HepG2 (cell line): Measurements from ENCODE around the gene CDYL. TPM values are rescaled to one million over a fixed set of nuclear protein-coding genes. Genes with fewer than 3 reads are reported as not detected.

Experiments
- ATAC-seq: fragments of 200-7000 bp; cut with Tn5 transposase; 3 replicates; pipeline ENCODE4 v1.9.1; 2020; ENCODE audit warnings: mild to moderate bottlenecking, moderate library complexity
- BruUV-seq: library from RNA; stranded (reverse); fragments of 400-500 nt; replicated peaks from 2 replicates; lab custom pipeline; 2021; lab: Mats Ljungman, UMichigan
- CTCF ChIA-PET: fragments of 300-600 bp; formaldehyde crosslinking; extraction: SDS; loops from one replicate; lab custom pipeline; 2021; ENCODE audit warnings: low total read pairs, inconsistent platforms, low intra/inter-chr PET ratio; lab: Yijun Ruan, JAX
- POLR2A ChIA-PET: fragments of 350-600 bp; sonication (Branson Sonifier 250); formaldehyde crosslinking; loops from one replicate; lab custom pipeline; 2020; ENCODE audit warnings: antibody characterized with exemption, inconsistent platforms; lab: Yijun Ruan, JAX
- DNase-seq: peaks from one replicate; pipeline ENCODE4 v3.0.0-alpha.2; 2015; ENCODE audit warnings: low spot score
- FAIRE-seq: peaks from 3 replicates; lab custom pipeline; 2011; peaks lifted over from hg19 to GRCh38; lab: Jason Lieb, UNC
- H2AFZ ChIP-seq: one replicate; pipeline ENCODE4 v1.6.1; 2011; ENCODE audit warnings: low read length, inconsistent platforms
- H3K27ac ChIP-seq: fragments of 300-600 bp; 3 replicates; pipeline ENCODE4 v1.8.0; 2011; ENCODE audit warnings: mixed run types, mild to moderate bottlenecking, mixed read lengths, low read length, inconsistent platforms; ENCODE audit not compliant: insufficient read depth; ENCODE audit errors: extremely low read length
- H3K27me3 ChIP-seq, 2 experiments: fragments of 200-600 bp in 1 of 2; 2 replicates in 1 of 2; 3 replicates in 1 of 2; pipeline versions ENCODE4 v1.6.0 to v1.8.0; 2011; ENCODE audit warnings: low read length in 2 of 2, mild to moderate bottlenecking in 2 of 2, moderate library complexity in 2 of 2, inconsistent platforms in 1 of 2; ENCODE audit not compliant: insufficient read depth in 2 of 2, control insufficient read depth in 1 of 2
- H3K36me3 ChIP-seq, 2 experiments: fragments of 200-600 bp in 1 of 2; replicated peaks in 1 of 2; 2 replicates in 1 of 2; 3 replicates in 1 of 2; pipeline versions ENCODE4 v1.5.1 to v1.8.0; 2011; ENCODE audit warnings: low read length in 2 of 2, inconsistent platforms in 1 of 2; ENCODE audit not compliant: insufficient read depth in 2 of 2, control insufficient read depth in 1 of 2
- H3K4me1 ChIP-seq: 2 replicates; pipeline ENCODE4 v1.5.1; 2012; ENCODE audit warnings: low read length, inconsistent platforms; ENCODE audit not compliant: insufficient read depth
- H3K4me2 ChIP-seq: 2 replicates; pipeline ENCODE4 v1.6.0; 2011; ENCODE audit warnings: low read depth, low read length, inconsistent platforms
- H3K4me3 ChIP-seq, 3 experiments: fragments of 200-600 bp in 1 of 3; sonication (generic), shearing (Covaris generic) in 1 of 3; replicated peaks in 1 of 3; 2 replicates each; pipeline ENCODE4 v1.5.1; 2011 to 2016; ENCODE audit warnings: low read length in 3 of 3, inconsistent platforms in 2 of 3, low read depth in 2 of 3, mild to moderate bottlenecking in 2 of 3, control low read depth in 1 of 3, mixed read lengths in 1 of 3; ENCODE audit not compliant: insufficient read depth in 1 of 3
- H3K79me2 ChIP-seq: one replicate; pipeline ENCODE4 v1.6.1; 2011; ENCODE audit warnings: low read length, inconsistent platforms; ENCODE audit not compliant: insufficient read depth
- H3K9ac ChIP-seq: 2 replicates; pipeline ENCODE4 v1.6.0; 2011; ENCODE audit warnings: mild to moderate bottlenecking, low read depth, low read length, inconsistent platforms; ENCODE audit not compliant: insufficient read depth
- H3K9me3 ChIP-seq: 2 replicates; pipeline ENCODE4 v1.5.1; 2012; ENCODE audit warnings: mild to moderate bottlenecking, low read length
- H4K20me1 ChIP-seq: 2 replicates; pipeline ENCODE4 v1.6.0; 2011; ENCODE audit warnings: inconsistent platforms, mild to moderate bottlenecking, low read length, moderate library complexity; ENCODE audit not compliant: insufficient read depth
- CTCF ChIP-seq: sonication (generic); formaldehyde crosslinking; IDR thresholded peaks from 2 replicates; pipeline ENCODE4 v1.5.0; 2020; ENCODE audit warnings: mild to moderate bottlenecking, missing genetic modification reagents, moderate library complexity
- FOXP1 ChIP-seq, 2 experiments: fragments of 450-650 bp in 1 of 2; IDR thresholded peaks; 2 replicates each; pipeline ENCODE4 v1.6.1; 2017 to 2018; ENCODE audit warnings: antibody characterized with exemption in 1 of 2
- HDAC1 ChIP-seq: sonication (generic); formaldehyde crosslinking; IDR thresholded peaks from 2 replicates; pipeline ENCODE4 v1.5.1; 2020; ENCODE audit warnings: mild to moderate bottlenecking, missing genetic modification reagents
- HMG20A ChIP-seq: IDR thresholded peaks from 2 replicates; pipeline ENCODE4 v1.6.1; 2016; ENCODE audit warnings: borderline replicate concordance
- HNRNPL ChIP-seq: fragments of 200-400 bp; formaldehyde crosslinking; IDR thresholded peaks from 2 replicates; pipeline ENCODE4 v1.6.1; 2017; ENCODE audit warnings: mild to moderate bottlenecking, low read depth, low read length
- MAFK ChIP-seq, 2 experiments: IDR thresholded peaks in 1 of 2; conservative IDR thresholded peaks in 1 of 2; 2 replicates each; pipeline ENCODE4 v1.6.1; 2011; ENCODE audit warnings: improper control_type of control experiment in 2 of 2, low read length in 2 of 2
- MXD4 ChIP-seq: IDR thresholded peaks from 2 replicates; pipeline ENCODE4 v1.6.1; 2016; ENCODE audit warnings: mild to moderate bottlenecking, missing biosample characterization, missing genetic modification reagents
- NR2C2 ChIP-seq: sonication (generic); formaldehyde crosslinking; IDR thresholded peaks from 2 replicates; pipeline ENCODE4 v1.4.0; 2020; ENCODE audit warnings: missing genetic modification reagents, mild to moderate bottlenecking, moderate library complexity, borderline replicate concordance
- PREB ChIP-seq: sonication (generic); formaldehyde crosslinking; IDR thresholded peaks from 2 replicates; pipeline ENCODE4 v1.4.0; 2020; ENCODE audit warnings: missing genetic modification reagents
- RAD21 ChIP-seq: fragments of 450-650 bp; formaldehyde crosslinking; IDR thresholded peaks from 2 replicates; pipeline ENCODE4 v1.5.0; 2020; ENCODE audit warnings: mild to moderate bottlenecking
- SKI ChIP-seq: fragments of 450-650 bp; IDR thresholded peaks from one replicate; pipeline ENCODE4 v1.6.1; 2018; ENCODE audit warnings: mild to moderate bottlenecking; ENCODE audit not compliant: partially characterized antibody
- SNRNP70 ChIP-seq: fragments of 200-400 bp; formaldehyde crosslinking; IDR thresholded peaks from 2 replicates; pipeline ENCODE4 v1.6.1; 2017; ENCODE audit warnings: mild to moderate bottlenecking, low read depth, low read length, moderate library complexity
- THAP7 ChIP-seq: sonication (generic); formaldehyde crosslinking; IDR thresholded peaks from 2 replicates; pipeline ENCODE4 v1.8.1; 2023; ENCODE audit warnings: mild to moderate bottlenecking, missing genetic modification reagents
- ZBTB46 ChIP-seq: sonication (generic); formaldehyde crosslinking; IDR thresholded peaks from 2 replicates; pipeline ENCODE4 v1.4.0; 2020; ENCODE audit warnings: mild to moderate bottlenecking, missing genetic modification reagents, borderline replicate concordance
- ZNF180 ChIP-seq: sonication (generic); formaldehyde crosslinking; IDR thresholded peaks from 2 replicates; pipeline ENCODE4 v1.4.0; 2020; ENCODE audit warnings: low read depth, missing genetic modification reagents, borderline replicate concordance
- ZNF367 ChIP-seq: sonication (generic); formaldehyde crosslinking; IDR thresholded peaks from 2 replicates; pipeline ENCODE4 v1.4.0; 2020; ENCODE audit warnings: missing genetic modification reagents, borderline replicate concordance
- ZNF510 ChIP-seq: sonication (generic); formaldehyde crosslinking; IDR thresholded peaks from 2 replicates; pipeline ENCODE4 v1.4.0; 2020; ENCODE audit warnings: low read depth, mild to moderate bottlenecking, missing genetic modification reagents
- ZNF557 ChIP-seq: sonication (generic); formaldehyde crosslinking; IDR thresholded peaks from 2 replicates; pipeline ENCODE4 v1.4.0; 2020; ENCODE audit warnings: missing genetic modification reagents
- ZNF597 ChIP-seq: sonication (generic); formaldehyde crosslinking; IDR thresholded peaks from 2 replicates; pipeline ENCODE4 v1.5.0; 2020; ENCODE audit warnings: missing genetic modification reagents
- ZNF780A ChIP-seq: sonication (generic); formaldehyde crosslinking; IDR thresholded peaks from 2 replicates; pipeline ENCODE4 v1.8.0; 2022; ENCODE audit warnings: mild to moderate bottlenecking, missing genetic modification reagents, moderate library complexity
- WGBS: methylation state at CpG from one replicate; pipeline ENCODE4 v1.1.6; 2017; ENCODE audit warnings: low lambda C conversion rate; 5-methylcytosine and 5-hydroxymethylcytosine counted together
- in situ Hi-C: cut with HindIII; loops from 2 replicates; pipeline ENCODE4 v1.10.0; 2017; ENCODE audit warnings: low pct_unique_long_range_greater_than_20kb; ENCODE audit not compliant: extremely low pct_ligation_motif_present
- intact Hi-C: fragments of 100-400 bp; cut with micrococcal nuclease; formaldehyde crosslinking; loops from one replicate; pipeline ENCODE4 v1.10.0; 2022; ENCODE audit not compliant: unreplicated experiment
- polyA plus RNA-seq, 8 experiments: library from polyadenylated mRNA; depleted of rRNA in 3 of 8; stranded (reverse) in 7 of 8; unstranded in 1 of 8; fragments of >200 nt; fragmentation: Illumina TruSeq in 4 of 8; extraction: Trizol in 4 of 8; gene quantifications; 2 replicates each; pipeline versions ENCODE4 v1.2.1 to v1.2.3, GENCODE V29; 2011 to 2016; ENCODE audit warnings: low read depth in 4 of 8, missing spikeins in 1 of 8, mixed read lengths in 1 of 8; ENCODE audit not compliant: insufficient read depth in 1 of 8
- total RNA-seq, 5 experiments: library from RNA; depleted of rRNA; stranded (reverse); fragments of >200 nt; fragmentation: Illumina TruSeq; extraction: Trizol; gene quantifications; 2 replicates each; pipeline ENCODE4 v1.2.3, GENCODE V29; 2016; ENCODE audit warnings: low read depth in 1 of 5

The CDYL gene
- total and polyA plus RNA-seq, 2 of the 13 experiments (the other 11 are each of a cell fraction or from before 2014, with no cell fraction given) = 22.8 to 105 TPM

GRCh38 chr6:4936681-4937041 is 160.5 kb downstream of the CDYL start:
- peak; percentile 70; the same call in 2 of the 3 replicates for ATAC-seq
- TF ChIP-seq ZNF367 (CRISPR knock-in tag) = no peak
- TF ChIP-seq CTCF (CRISPR knock-in tag) = peak; percentile 70
- TF ChIP-seq ZNF557 = no peak
- TF ChIP-seq THAP7 (CRISPR knock-in tag) = no peak
- no peak for TF ChIP-seq HNRNPL
- TF ChIP-seq ZNF780A (CRISPR knock-in tag) = no peak
- no peak for TF ChIP-seq MAFK (conservative IDR thresholded peaks at IDR 0.05 in 1 of 2, IDR thresholded peaks at IDR 0.05 in 1 of 2; ENCODE audit: low read length in 2 of 2)
- TF ChIP-seq SNRNP70 = no peak
- TF ChIP-seq ZNF510 (CRISPR knock-in tag) = no peak
- no peak for TF ChIP-seq HDAC1 (CRISPR knock-in tag)
- no peak for TF ChIP-seq FOXP1 (IDR thresholded peaks at IDR 0.05)
- TF ChIP-seq FOXP1 (CRISPR knock-in tag; IDR thresholded peaks at IDR 0.05) = no peak
- no peak for TF ChIP-seq SKI
- no peak for TF ChIP-seq ZNF597 (CRISPR knock-in tag)
- TF ChIP-seq RAD21 (CRISPR knock-in tag) = peak; percentile 65; the same call in 1 of the 2 replicates
- TF ChIP-seq PREB = no peak
- TF ChIP-seq ZNF180 = no peak
- no peak for TF ChIP-seq HMG20A (CRISPR knock-in tag)
- no peak for TF ChIP-seq ZBTB46
- no peak for TF ChIP-seq NR2C2
- TF ChIP-seq MXD4 (CRISPR knock-in tag) = no peak

More at GRCh38 chr6:4936681-4937041, 160.5 kb downstream of the CDYL start:
- Histone ChIP-seq H3K27ac (no peak overlapping the region), H3K4me1 (peaks cover 23% of the 10 kb centered on the region), H3K36me3 (peaks cover 3 to 11% of the 10 kb centered on the region in 2 experiments; a peak in 3 of 5 replicates), H3K27me3 (no peaks in the 10 kb centered on the region), H3K9ac (no peak overlapping the region), H3K9me3 (no peaks in the 10 kb centered on the region), H3K79me2 (peaks cover 4% of the 10 kb centered on the region), H4K20me1 (no peaks in the 10 kb centered on the region), H3K4me2 (no peak overlapping the region), H2AFZ (no peak overlapping the region), H3K4me3 (no peak overlapping the region)
- intact Hi-C loops = loop anchor here (5.0 kb wide), 1 partner anchor 84 kb away; no protein-coding TSS in a partner anchor
- in situ Hi-C loops = no loop called here
- FAIRE-seq = peak; percentile 98
- ChIA-PET CTCF (no interaction called here), POLR2A (no interaction called here)
- DNase-seq = peak; percentile 59
- 50% methylated on average over 4 of the region's 4 CpGs for WGBS
- BruUV-seq = no TSS peak
